ENCODE data around the gene LNP1.

Gene LNP1

DNA sequence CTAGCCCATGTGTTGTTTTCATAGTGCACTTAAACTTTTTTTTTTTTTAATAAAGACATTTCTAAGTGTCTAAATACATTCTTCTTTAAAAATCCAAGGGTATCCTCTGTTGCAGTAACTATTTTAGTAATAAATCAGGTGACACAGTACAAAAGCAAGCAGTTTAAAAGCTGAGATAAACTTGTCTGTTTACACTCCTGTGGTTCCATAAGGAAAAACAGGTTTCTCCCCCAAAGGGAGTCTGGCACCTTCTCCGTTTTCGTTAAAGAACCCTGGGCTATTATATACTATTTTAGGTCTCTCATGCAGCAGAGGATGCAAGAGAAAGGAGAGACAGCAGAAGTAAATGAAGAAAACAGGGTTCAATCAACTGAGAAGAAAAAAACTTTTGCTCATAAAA, 47.9 kb downstream of the LNP1 start:
- TF ChIP-seq, protein P1, sequence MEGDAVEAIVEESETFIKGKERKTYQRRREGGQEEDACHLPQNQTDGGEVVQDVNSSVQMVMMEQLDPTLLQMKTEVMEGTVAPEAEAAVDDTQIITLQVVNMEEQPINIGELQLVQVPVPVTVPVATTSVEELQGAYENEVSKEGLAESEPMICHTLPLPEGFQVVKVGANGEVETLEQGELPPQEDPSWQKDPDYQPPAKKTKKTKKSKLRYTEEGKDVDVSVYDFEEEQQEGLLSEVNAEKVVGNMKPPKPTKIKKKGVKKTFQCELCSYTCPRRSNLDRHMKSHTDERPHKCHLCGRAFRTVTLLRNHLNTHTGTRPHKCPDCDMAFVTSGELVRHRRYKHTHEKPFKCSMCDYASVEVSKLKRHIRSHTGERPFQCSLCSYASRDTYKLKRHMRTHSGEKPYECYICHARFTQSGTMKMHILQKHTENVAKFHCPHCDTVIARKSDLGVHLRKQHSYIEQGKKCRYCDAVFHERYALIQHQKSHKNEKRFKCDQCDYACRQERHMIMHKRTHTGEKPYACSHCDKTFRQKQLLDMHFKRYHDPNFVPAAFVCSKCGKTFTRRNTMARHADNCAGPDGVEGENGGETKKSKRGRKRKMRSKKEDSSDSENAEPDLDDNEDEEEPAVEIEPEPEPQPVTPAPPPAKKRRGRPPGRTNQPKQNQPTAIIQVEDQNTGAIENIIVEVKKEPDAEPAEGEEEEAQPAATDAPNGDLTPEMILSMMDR (IDR thresholded peaks at IDR 0.05; ENCODE audit: control extremely low read depth, extremely low read depth, low read depth, missing control alignments) = no peak
- POLR2A ChIA-PET = no interaction called here
- CTCF ChIA-PET = interaction anchor here (1.0 to 5.1 kb wide), 2 partner anchors 9 to 13 kb away, joined by 3 to 45 read pairs; no protein-coding TSS in a partner anchor
- no peak for DNase-seq (ENCODE audit: extremely low spot score)

DNA sequence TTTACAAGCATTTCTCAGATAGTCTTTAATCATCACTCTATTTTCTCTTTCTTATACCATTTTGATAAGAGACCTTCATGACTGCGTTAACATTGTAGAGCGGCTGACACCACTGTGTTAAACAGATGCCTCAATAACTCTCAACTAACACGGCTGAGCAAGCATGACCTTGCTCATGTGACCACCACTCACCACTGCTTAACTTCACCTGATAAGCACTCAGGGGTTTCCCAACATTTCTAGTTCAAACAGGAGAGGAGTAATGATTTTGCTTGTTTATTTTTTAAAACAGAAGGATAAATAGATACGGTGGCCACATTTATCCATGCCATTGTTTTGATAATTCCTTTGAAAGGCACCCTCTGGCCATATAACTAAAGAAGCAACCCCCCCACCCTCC, 53.3 kb downstream of the LNP1 start:
- ChIA-PET POLR2A (no interaction called here), CTCF (no interaction called here)
- TF ChIP-seq, protein P1 (IDR thresholded peaks at IDR 0.05; ENCODE audit: control extremely low read depth, extremely low read depth, low read depth, missing control alignments) = no peak
- no peak for DNase-seq (ENCODE audit: extremely low spot score)

DNA sequence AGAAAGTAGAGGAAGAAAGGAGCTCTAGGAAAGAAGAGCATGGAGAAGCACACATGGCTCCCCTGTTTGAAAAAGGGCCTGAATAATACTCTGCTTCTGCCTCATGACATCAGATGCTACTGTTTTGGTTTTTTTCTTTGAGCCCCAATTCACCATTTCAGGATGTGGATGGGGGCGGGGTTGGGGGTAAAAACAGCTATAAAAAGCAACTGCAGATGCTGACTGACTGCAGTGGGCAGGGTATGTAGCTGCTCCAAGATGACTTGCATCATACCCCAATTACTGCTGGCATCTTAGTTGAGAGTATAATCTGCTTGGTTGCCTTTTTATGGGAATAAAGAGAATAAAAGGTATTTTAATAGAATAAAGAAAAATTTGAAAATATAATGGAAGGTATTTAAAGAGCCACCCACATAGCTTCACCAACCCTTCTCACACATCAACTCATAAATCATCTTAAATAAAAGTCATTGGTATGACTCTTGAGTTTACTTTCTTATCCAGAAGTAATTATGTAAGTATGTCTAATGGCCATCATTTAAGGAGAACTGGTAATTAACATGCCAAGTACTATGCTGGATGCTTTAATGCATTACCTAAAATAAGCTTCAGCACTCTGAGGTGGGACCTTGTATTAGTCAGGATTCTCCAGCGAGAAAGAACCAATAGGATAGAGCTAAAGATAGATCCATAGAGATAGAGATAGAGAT, 54.7 kb downstream of the LNP1 start:
- TF ChIP-seq, protein P1 (IDR thresholded peaks at IDR 0.05; ENCODE audit: control extremely low read depth, extremely low read depth, low read depth, missing control alignments) = no peak
- ChIA-PET POLR2A (no interaction called here), CTCF (interaction anchor here (0.9 to 1.5 kb wide), 5 partner anchors 10 to 135 kb away, joined by 3 to 7 read pairs (median 3); no protein-coding TSS in a partner anchor)
- no peak for DNase-seq (ENCODE audit: extremely low spot score)

DNA sequence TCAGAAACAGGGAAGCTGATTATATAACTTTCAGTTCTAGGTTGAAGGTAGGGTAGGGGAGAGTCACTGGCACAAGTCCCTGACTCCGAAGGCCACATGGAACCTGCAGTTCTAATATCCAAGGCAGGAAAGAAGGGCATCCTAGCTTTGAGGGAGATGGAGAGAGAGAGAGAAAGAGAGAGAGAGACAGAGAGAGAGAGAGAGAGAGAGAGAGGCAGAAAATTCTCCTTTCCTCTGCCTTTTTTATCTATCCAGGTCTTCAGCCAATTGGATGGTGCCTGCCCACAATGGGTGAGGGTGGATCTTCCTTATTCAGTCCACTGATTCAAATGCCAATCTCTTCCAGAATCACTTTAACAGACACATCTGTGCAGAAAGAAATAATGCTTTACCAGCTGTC, 55.4 kb downstream of the LNP1 start:
- no peak for DNase-seq (ENCODE audit: extremely low spot score)
- CTCF ChIA-PET = interaction anchor here (0.9 to 1.5 kb wide), 5 partner anchors 10 to 134 kb away, joined by 3 to 7 read pairs (median 3); no protein-coding TSS in a partner anchor
- POLR2A ChIA-PET = no interaction called here
- TF ChIP-seq, protein P1 (IDR thresholded peaks at IDR 0.05; ENCODE audit: control extremely low read depth, extremely low read depth, low read depth, missing control alignments) = no peak

DNA sequence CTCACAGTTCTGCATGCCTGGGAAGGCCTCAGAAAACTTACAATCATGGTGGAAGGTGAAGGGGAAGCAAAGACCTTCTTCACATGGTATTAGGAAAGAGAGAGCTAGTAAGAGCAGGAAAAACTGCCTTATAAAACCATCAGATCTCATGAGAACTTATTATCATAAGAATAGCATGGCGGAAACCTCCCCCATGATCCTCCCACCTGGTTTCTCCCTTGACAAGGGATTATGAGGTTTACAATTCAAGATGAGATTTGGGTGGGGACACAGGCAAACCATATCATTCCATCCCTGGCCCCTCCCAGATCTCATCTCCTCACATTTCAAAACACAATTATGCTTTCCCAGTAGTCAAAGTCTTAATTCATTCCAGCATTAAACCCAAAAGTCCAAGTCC, 56.5 kb downstream of the LNP1 start:
- ChIA-PET CTCF (interaction anchor here (1.3 kb wide), 1 partner anchor 132 kb away, joined by 4 read pairs; no protein-coding TSS in a partner anchor), POLR2A (no interaction called here)
- no peak for DNase-seq (ENCODE audit: extremely low spot score)
- TF ChIP-seq, protein P1 (IDR thresholded peaks at IDR 0.05; ENCODE audit: control extremely low read depth, extremely low read depth, low read depth, missing control alignments) = no peak

DNA sequence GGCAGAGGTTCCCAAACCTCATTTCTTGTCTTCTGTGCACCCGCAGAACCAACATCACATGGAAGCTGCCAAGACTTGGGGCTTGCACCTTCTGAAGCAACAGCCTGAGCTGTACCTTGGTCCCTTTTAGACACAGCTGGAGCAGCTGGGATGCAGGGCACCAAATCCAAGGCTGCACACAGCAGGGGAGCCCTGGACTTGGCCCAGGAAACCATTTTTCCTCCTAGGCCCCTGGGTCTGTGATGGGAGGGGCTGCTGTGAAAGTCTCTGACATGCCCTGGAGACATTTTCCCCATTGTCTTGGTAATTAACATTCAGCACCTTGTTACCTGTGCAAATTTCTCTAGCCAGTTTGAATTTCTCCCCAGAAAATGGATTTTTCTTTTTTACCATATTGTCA, 57.5 kb downstream of the LNP1 start:
- POLR2A ChIA-PET = no interaction called here
- CTCF ChIA-PET = interaction anchor here (1.3 kb wide), 1 partner anchor 131 kb away, joined by 4 read pairs; no protein-coding TSS in a partner anchor
- TF ChIP-seq, protein P1 (IDR thresholded peaks at IDR 0.05; ENCODE audit: control extremely low read depth, extremely low read depth, low read depth, missing control alignments) = no peak

More for the DNA sequence above, 57.5 kb downstream of the LNP1 start:
- DNase-seq (ENCODE audit: extremely low spot score) = no peak
